Thoracic aorta (tissue), 2 donors: ENCODE measurements around the gene FREY1. TPM values are rescaled to one million over a fixed set of nuclear protein-coding genes. Genes with fewer than 3 reads are reported as not detected.

Source experiments
- ATAC-seq: fragments of 150-250 bp; one replicate; pipeline ENCODE4 v1.8.0; 2017; ENCODE audit warnings: low read depth; ENCODE audit not compliant: insufficient number of reproducible peaks, low FRiP score
- DNase-seq: peaks from one replicate; pipeline ENCODE4 v3.0.0-alpha.2; 2020; ENCODE audit warnings: low spot score
- H3K27ac ChIP-seq, 2 donors: fragments of 200-600 bp; sonication (generic); 1 replicate in 1 of 2; 2 replicates in 1 of 2; pipeline ENCODE4 v1.5.1; 2016; ENCODE audit warnings: mild to moderate bottlenecking in 2 of 2, moderate library complexity in 2 of 2
- H3K27me3 ChIP-seq: fragments of 200-600 bp; sonication (generic); replicated peaks from 2 replicates; pipeline ENCODE4 v1.6.0; 2016; ENCODE audit warnings: mild to moderate bottlenecking; ENCODE audit not compliant: insufficient read depth
- H3K36me3 ChIP-seq: fragments of 200-600 bp; sonication (generic); one replicate; pipeline ENCODE4 v1.5.1; 2016
- H3K4me1 ChIP-seq, 2 donors: fragments of 200-600 bp; sonication (generic); 1 replicate in 1 of 2; 2 replicates in 1 of 2; pipeline versions ENCODE4 v1.5.1 to v1.6.0; 2016; ENCODE audit warnings: low read depth in 2 of 2, mild to moderate bottlenecking in 1 of 2; ENCODE audit not compliant: control insufficient read depth in 1 of 2
- H3K4me3 ChIP-seq: fragments of 200-600 bp; sonication (generic); 2 replicates; pipeline ENCODE4 v1.5.1; 2016; ENCODE audit warnings: mild to moderate bottlenecking
- H3K9me3 ChIP-seq: fragments of 200-600 bp; sonication (generic); 2 replicates; pipeline ENCODE4 v1.5.1; 2016
- CTCF ChIP-seq: fragments of 200-600 bp; sonication (generic); IDR thresholded peaks from one replicate; pipeline ENCODE4 v1.5.1; 2019; ENCODE audit warnings: antibody characterized with exemption
- total RNA-seq, 2 donors: library from RNA; depleted of rRNA; stranded (reverse); fragments of >200 nt; gene quantifications; one replicate each; pipeline versions ENCODE4 v1.1.0 to v1.2.3, GENCODE V29; 2016

Gene FREY1
- total RNA-seq, 2 donors from 2014 or later = 9.0 TPM; not detected in 1

GRCh38 chr11:45935349-45936064, 28.4 kb upstream of the FREY1 start:
- no peak overlapping the region for H3K4me3 ChIP-seq
- H3K9me3 ChIP-seq = no peaks in the 10 kb centered on the region
- no peak for TF ChIP-seq CTCF
- no peak for DNase-seq
- no peaks in the 10 kb centered on the region for H3K27me3 ChIP-seq
- no peak overlapping the region for H3K27ac ChIP-seq
- H3K4me1 ChIP-seq = no peaks in the 10 kb centered on the region
- no peak for ATAC-seq
- H3K36me3 ChIP-seq = peaks cover 52% of the 10 kb centered on the region

GRCh38 chr11:45934580-45935318, 27.7 kb upstream of the FREY1 start:
- TF ChIP-seq CTCF = no peak
- Histone ChIP-seq H3K27me3 (no peaks in the 10 kb centered on the region), H3K4me1 (no peaks in the 10 kb centered on the region), H3K9me3 (no peaks in the 10 kb centered on the region), H3K27ac (no peak overlapping the region), H3K4me3 (no peak overlapping the region), H3K36me3 (peaks cover 52% of the 10 kb centered on the region)
- ATAC-seq (no peak), DNase-seq (no peak)

- Histone ChIP-seq H3K4me1 (no peaks in the 10 kb centered on the region), H3K36me3 (peaks cover 52% of the 10 kb centered on the region), H3K9me3 (no peaks in the 10 kb centered on the region), H3K4me3 (no peak overlapping the region), H3K27me3 (no peaks in the 10 kb centered on the region), H3K27ac (no peak overlapping the region)
- ATAC-seq = no peak
- TF ChIP-seq CTCF = no peak
- DNase-seq = no peak
Measured at GRCh38 chr11:45933846-45934579, 26.9 kb upstream of the FREY1 start.

GRCh38 chr11:45933131-45933831, 26.2 kb upstream of the FREY1 start:
- ATAC-seq (no peak), DNase-seq (no peak)
- Histone ChIP-seq H3K9me3 (no peaks in the 10 kb centered on the region), H3K36me3 (peaks cover 50% of the 10 kb centered on the region), H3K27ac (no peak overlapping the region), H3K4me1 (no peaks in the 10 kb centered on the region), H3K27me3 (no peaks in the 10 kb centered on the region), H3K4me3 (no peak overlapping the region)
- no peak for TF ChIP-seq CTCF
